HG03442 (cell line): Measurements from ENCODE around the gene TUBB4B.

ENCODE experiments used
- ATAC-seq: cut with Tn5 transposase; IDR thresholded peaks from one replicate; pipeline ENCODE4 v1.9.1; 2021; ENCODE audit warnings: mild to moderate bottlenecking, moderate library complexity; ENCODE audit not compliant: unreplicated experiment

TUBB4B gene

DNA sequence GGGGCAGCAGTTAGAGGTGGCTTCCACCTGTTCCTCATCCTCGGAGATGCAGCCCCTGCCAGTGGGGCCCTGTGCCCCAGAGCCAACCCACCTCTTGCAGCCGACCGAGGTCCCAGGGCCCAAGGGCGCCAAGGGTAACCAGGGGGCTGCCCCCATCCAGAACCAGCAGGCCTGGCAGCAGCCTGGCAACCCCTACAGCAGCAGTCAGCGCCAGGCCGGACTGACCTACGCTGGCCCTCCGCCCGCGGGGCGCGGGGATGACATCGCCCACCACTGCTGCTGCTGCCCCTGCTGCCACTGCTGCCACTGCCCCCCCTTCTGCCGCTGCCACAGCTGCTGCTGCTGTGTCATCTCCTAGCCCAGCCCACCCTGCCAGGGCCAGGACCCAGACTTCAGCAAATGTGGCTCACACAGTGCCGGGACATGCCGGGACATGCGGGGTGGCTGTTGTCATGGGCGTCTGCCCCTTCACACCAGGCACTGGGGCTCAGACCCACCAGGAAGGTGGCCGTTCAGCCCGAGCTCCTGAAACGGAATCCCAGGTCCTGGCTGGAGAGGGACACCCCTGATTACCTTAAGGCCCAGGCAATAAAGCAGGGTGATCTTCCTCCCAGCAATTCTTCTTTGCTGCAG lies 15.3 kb upstream of the TUBB4B start:
- ATAC-seq: no peak

DNA sequence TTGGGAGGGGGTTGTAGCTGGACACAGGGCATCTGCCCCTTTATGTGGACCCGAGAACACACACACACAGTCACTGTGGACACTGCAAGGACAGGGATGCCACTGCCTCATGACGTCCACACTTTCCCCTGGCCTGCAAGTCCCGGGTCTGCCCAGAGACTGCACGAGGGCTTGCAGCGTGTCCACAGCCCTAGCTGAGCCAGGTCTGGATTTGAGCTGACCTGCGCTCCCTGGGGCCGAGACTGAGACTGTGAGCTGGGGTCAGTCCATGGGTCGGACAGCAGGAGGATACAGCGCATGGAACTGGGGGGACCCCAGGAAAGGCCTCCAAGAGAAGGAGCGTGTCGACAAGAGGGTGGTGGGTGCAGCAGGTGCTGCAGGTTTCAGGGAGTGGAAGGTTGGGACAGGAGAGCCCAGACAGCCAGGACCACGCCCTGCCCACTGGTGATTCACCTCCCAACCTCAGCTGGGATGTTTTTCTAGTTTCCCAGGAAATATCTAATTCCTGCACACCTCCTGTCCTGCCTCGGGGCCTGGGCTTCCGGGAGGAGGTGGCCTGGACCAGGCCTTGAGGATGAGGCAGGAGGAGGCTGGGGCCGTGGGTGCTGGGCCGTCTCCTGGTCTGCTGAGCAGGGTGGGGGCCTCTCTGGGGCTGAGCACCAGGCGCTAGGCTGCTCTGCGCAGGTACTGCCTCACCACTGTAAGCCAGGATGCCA lies 14.6 kb upstream of the TUBB4B start:
- no peak for ATAC-seq

- ATAC-seq: no peak
These were observed 13.8 kb upstream of the TUBB4B start, which contains the start of gene RNF224 for GRCh38 chr9:137227054-137227852. Gene RNF224 (plus strand): TSS chr9:137227502. CDS start chr9:137228336, 834 bp downstream.

DNA sequence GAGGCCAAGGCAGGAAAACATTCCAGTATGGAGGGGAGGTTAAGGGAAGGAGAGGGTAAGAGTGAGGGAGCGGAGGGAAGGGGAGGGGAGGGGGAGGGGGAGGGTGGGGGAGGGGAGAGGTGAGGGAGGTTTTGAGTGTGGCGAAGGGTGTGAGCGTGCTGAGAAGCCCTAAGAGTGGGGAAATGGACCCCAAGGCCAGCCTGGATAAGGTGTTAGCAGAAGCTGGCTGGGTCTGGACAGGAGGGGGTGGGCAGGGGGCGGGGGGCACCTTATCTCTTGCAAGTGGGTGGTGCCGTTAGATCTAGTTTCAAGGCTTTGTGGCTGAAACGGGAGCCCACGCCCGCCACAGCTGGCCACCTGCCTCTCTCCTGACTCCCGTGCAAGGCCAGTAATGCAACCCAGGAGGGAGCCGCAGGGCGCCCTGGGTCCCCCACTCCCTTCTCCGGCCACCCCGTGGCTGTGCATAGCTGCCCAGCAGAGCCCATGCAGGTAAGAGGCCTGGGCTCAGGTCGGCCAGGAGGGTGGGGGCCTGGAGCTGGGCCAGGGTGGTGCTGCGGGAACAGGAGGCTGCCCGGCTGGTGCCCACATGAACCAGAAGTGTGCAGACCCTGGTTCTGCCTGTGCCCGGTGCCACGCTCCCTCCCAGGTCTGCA lies 13.1 kb upstream of the TUBB4B start:
- ATAC-seq: no peak

GRCh38 chr9:137228506-137228967 lies 12.6 kb upstream of the TUBB4B start:
- no peak for ATAC-seq

DNA sequence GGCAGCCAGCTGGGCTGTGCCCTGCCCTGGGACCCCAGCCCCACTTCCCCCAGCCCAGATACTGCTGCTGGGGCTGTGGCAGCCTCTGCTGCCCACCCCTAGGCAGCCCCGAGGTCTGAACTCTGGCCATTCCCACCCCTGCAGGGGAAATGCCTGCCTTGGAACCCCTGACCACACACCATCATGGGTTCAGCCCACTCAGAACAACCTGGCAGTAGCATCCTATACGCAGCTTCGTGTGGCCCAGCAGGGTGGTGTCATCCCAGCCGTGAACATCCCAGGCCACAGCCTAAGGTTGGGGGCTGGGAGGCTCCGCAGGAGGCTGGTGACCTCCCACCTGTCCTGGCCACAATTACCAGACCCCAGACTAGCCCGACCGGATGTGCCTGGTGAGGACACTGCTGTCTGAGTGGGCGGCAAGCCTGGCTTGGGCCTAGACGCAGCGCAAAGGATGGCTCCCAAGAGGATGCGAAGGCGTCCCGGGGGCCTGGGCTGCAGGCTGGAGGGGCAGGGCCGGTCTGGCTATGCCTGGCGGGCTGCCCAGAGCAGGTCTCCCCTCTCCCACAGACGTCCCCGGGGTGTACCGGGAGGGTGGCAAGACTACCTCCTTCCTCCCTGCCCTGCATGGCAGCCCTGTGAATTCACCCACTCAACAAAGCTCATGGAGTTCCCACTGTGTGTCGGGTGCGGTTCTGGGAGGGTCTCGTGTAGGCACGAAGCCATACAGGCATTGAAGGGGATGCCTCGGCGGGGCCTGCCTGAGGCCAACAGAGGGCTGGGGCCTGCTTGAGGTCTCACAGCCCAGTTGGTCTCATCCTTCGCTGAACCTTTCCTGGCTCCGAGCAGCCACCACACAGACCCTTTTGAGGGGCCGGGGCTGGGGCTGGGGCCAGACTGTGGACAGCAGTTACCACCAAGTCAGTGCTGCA lies 11.9 kb upstream of the TUBB4B start:
- ATAC-seq: no peak

DNA sequence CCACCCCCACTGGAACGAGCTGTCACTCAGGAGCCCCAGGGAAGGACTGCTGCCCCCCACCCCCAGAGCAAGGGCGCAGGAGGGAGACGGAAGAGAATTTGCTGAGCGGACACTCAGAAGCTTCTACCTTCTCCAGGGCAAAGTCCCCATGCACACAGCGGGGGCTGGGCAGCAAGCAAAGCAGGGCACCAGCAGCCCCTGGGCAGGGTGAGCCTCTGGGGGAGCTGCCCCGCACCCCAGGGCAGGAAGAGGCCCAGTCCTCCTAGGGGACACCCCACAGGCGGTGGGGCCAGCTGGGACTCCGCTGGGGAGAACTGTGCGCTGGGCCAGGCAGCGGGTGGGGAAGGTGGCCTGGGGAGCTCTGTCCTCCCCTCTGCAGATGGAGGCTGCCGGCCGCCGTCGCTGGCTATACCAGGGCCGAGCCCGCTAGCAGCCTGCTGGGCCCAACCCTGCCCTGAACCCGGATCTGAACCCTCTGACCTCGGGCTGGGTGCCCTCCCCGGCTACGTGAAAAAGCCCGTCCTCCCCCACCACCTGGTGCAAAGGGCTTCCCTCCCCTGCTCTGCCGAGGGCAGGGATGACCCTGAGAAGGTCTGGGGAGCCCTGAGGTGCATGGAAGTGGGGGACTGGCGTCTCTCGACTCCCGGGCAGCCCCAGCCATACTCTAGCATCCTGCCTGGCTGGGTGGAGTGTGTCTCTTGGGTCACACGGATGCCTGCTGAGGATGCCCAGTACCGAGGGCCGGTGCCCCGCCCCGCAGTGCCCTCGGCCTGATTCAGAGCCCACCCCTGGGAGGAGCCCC lies 11.0 kb upstream of the TUBB4B start:
- no peak for ATAC-seq

DNA sequence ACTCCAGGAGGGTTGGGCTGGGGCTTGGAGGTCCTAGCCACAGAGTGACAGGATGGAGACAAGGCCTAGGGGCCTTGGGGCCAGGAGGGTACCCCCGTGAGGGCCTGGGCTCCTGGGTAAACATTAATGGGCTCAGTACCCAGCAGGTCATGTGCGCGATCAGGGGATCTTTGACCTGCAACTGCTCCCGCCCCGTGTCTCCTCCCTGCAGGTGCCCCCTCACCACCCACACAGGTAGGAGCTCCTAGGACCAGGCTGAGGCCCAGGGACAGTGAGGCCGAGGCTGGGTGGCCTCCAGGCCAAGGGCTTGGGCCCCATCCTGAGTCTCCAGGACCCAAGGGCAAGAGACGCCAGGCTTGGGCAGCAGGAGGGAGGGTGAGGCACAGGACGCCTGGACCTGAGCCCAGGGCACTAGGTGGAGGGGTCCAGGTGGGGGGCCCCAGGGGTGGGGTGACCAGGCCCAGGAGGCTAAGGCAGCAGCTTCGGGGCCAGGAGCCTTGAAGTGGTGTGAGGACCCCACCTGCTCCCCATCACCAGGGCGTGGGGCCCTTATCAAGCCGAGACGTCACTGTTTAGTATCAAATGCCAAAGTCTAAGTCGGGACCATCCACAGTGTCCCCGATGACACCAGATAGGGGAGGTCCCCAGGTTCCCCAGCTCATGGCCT lies 10.2 kb upstream of the TUBB4B start, which contains the start of gene SLC34A3:
TSS of gene SLC34A3 (plus strand) at position 197 of the 667 bp plus-strand sequence. CDS start 802 bp downstream, outside the sequence.
- no peak for ATAC-seq

DNA sequence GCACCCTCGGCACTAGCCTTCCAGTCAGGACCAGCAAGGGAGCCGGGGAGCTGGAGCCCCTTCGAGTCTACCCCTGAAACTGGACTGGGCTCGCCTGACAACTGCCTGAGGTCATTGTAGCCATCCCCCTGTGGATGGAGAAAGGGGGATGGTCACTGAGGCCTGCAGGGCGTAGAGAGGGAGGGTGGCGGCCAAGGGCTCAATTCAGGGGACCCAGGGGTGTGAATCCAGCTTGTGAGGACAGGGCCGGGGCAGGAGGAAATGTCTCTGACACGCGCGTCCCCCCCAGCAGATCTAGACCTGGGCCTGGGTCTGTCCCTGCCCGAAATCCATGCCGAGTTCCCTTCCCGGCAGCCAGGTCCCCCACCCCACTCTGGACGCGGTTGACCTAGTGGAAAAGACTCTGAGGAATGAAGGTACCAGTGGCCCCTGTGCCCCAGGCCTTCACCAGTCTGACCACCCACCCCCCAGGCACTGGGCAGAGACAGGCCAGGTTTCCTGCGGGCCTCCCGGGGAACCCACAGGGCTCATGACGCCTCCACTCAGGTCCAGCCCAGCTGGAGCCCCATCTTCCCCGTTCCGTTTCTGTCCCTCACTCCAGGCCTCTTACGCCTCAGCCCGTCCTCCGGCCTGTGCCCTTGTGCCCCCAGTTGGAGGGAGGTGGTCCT lies 9.6 kb upstream of the TUBB4B start:
- no peak for ATAC-seq

DNA sequence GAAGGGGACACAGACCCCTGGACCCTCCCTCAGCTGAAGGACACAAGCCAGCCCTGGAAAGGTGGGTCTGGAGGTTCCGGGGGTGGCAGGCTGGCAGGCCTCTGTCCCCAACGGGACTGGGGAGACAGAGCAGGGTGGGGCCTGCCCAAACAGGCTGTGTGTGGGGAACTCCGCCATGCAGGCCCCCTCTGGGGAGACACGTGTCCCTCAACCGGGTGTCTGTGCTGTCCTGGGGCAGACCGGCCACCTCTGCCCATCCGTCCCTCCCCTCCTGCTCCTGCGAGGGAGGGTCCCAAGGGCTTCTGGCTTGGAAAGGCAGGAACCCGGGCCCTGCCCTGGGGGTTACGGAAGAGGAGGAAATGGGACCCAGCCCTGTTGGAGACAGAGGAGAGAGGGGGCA lies 9.0 kb upstream of the TUBB4B start:
- no peak for ATAC-seq

DNA sequence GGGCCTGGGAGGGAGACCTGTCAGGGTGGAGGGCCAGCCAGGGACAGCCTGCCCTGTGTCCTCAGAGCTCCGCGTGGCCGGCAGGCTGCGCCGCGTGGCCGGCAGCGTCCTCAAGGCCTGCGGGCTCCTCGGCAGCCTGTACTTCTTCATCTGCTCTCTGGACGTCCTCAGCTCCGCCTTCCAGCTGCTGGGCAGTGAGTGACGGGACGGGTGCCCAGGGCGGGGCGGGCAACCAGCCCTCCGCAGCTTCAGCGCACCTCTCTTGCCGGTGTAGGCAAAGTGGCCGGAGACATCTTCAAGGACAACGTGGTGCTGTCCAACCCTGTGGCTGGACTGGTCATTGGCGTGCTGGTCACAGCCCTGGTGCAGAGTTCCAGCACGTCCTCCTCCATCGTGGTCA lies 8.6 kb upstream of the TUBB4B start:
- no peak for ATAC-seq

- ATAC-seq: no peak
These were observed 7.7 kb upstream of the TUBB4B start for GRCh38 chr9:137233143-137233980.

DNA sequence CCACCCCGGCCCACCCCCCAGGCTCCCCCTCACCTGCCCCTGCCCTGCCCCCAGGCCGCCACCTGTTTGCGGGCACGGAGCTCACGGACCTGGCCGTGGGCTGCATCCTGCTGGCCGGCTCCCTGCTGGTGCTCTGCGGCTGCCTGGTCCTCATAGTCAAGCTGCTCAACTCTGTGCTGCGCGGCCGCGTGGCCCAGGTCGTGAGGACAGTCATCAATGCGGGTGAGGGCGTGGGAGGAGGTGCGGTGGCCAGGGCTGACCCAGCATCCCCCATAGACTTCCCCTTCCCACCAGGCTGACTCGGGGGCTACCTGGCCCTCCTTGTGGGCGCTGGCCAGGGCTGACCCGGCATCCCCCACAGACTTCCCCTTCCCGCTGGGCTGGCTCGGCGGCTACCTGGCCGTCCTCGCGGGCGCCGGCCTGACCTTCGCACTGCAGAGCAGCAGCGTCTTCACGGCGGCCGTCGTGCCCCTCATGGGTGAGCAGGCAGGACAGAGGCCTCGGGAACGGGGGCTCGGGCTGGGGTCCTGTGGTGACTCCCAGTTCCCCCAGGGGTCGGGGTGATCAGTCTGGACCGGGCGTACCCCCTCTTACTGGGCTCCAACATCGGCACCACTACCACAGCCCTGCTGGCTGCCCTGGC lies 6.9 kb upstream of the TUBB4B start:
- ATAC-seq: no peak

DNA sequence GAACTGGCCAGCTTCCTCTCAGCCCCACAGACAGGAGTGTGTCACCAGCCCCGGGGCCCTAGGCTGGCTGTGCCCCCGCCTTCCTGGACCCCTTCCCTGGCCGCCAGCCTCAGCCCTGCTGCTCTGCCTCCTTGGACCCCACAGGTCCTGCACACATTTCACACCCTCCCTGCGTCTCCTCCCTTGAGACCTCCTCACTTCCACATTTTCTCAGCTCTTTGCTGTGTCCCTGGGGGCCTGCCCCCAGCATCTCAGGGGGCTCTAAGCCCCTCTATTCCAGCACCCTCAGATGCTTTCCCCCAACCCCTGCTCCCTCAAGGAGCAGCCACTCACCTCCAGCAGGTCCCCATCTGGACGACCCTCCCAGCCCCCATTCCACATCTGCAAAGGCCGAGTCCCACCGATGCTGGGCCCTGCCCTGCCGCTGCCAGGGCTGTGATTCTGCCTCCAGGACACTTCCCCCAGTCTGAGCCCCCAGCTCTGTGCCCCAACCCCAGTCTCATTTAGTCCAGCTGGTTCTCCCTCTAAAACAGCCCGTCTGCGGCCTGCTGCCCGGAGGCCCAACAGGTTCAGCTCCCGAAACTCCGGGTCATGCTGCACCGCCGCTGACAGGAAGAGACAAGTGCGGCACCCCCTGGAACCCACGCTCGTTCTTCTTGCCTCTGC lies 6.2 kb upstream of the TUBB4B start:
- no peak for ATAC-seq

DNA sequence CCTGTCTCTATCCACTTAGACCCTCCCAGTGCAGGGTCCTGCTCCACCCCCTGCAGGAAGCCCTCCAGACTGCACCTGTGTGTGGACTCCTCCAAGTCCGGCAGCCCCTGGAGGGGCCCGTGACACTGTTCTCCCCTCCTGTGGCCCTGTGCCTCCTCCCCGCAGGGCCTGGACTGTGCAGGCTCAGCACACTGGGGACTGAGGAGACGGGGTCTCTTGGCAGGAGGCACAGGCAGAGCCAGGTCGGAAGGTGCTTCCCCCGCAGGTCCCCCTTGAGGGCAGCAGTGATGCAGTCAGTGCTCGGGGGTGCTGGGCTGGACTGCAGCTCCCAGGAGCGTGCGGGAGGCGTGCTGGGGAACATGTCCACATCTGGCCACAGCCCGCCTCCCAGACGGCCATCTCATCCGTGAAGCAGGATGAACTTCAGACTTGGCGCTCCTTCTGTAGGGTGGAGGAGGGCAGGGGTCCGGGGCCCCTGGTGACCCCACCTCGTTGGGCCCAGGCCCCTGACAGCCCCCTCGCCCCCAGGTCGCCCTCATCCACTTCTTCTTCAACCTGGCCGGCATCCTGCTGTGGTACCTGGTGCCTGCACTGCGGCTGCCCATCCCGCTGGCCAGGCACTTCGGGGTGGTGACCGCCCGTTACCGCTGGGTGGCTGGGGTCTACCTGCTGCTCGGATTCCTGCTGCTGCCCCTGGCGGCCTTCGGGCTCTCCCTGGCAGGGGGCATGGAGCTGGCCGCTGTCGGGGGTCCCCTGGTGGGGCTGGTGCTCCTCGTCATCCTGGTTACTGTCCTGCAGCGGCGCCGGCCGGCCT lies 5.5 kb upstream of the TUBB4B start:
- ATAC-seq: no peak
